H9 (cell line): ENCODE results near the gene C6orf15. TPM values are rescaled to one million over a fixed set of nuclear protein-coding genes. Genes with fewer than 3 reads are reported as not detected.

Experiments used
- DNase-seq: peaks from one replicate; pipeline ENCODE4 v3.0.0-alpha.2; 2017
- H2AFZ ChIP-seq: one replicate; pipeline ENCODE4 v1.6.1; 2013; ENCODE audit warnings: mild to moderate bottlenecking, low read length, control low read depth, moderate library complexity
- H2AK5ac ChIP-seq: 2 replicates; pipeline ENCODE4 v1.6.1; 2013; ENCODE audit warnings: low read length, control low read depth, mixed read lengths; ENCODE audit not compliant: insufficient read length
- H2BK120ac ChIP-seq: one replicate; pipeline ENCODE4 v1.6.1; 2013; ENCODE audit warnings: low read depth, mild to moderate bottlenecking, low read length, control low read depth, inconsistent platforms; ENCODE audit not compliant: poor library complexity, severe bottlenecking
- H2BK12ac ChIP-seq: 2 replicates; pipeline ENCODE4 v1.6.1; 2013; ENCODE audit warnings: low read length, control low read depth, mixed read lengths, low read depth; ENCODE audit not compliant: insufficient read length
- H2BK15ac ChIP-seq: 2 replicates; pipeline ENCODE4 v1.6.1; 2013; ENCODE audit warnings: low read depth, low read length, control low read depth
- H2BK20ac ChIP-seq: one replicate; pipeline ENCODE4 v1.6.1; 2013; ENCODE audit warnings: low read depth, mild to moderate bottlenecking, low read length, control low read depth, inconsistent platforms; ENCODE audit not compliant: poor library complexity, severe bottlenecking
- H2BK5ac ChIP-seq: 2 replicates; pipeline ENCODE4 v1.6.1; 2013; ENCODE audit warnings: low read length, control low read depth, mixed read lengths; ENCODE audit not compliant: insufficient read length
- H3K14ac ChIP-seq: 2 replicates; pipeline ENCODE4 v1.6.1; 2013; ENCODE audit warnings: low read length, control low read depth; ENCODE audit not compliant: insufficient read depth
- H3K18ac ChIP-seq: 2 replicates; pipeline ENCODE4 v1.6.1; 2013; ENCODE audit warnings: low read depth, mild to moderate bottlenecking, mixed read lengths, low read length, control low read depth; ENCODE audit not compliant: insufficient read length
- H3K23ac ChIP-seq: 2 replicates; pipeline ENCODE4 v1.6.1; 2013; ENCODE audit warnings: low read length, control low read depth, mixed read lengths, low read depth; ENCODE audit not compliant: insufficient read length
- H3K23me2 ChIP-seq: 2 replicates; pipeline ENCODE4 v1.6.1; 2013; ENCODE audit warnings: low read depth, mild to moderate bottlenecking, mixed read lengths, low read length, control low read depth; ENCODE audit not compliant: insufficient read length, poor library complexity, severe bottlenecking
- H3K27ac ChIP-seq: 2 replicates; pipeline ENCODE4 v1.5.1; 2013; ENCODE audit warnings: low read length, control low read depth, mixed read lengths, low read depth; ENCODE audit not compliant: insufficient read length
- H3K27me3 ChIP-seq: 2 replicates; pipeline ENCODE4 v1.6.1; 2013; ENCODE audit warnings: low read length, control low read depth, inconsistent platforms; ENCODE audit not compliant: insufficient read depth
- H3K4ac ChIP-seq: 2 replicates; pipeline ENCODE4 v1.6.1; 2013; ENCODE audit warnings: low read depth, mild to moderate bottlenecking, control low read depth, inconsistent platforms, low read length, moderate library complexity
- H3K4me1 ChIP-seq: 2 replicates; pipeline ENCODE4 v1.6.1; 2013; ENCODE audit warnings: low read length, control low read depth, inconsistent platforms; ENCODE audit not compliant: insufficient read depth
- H3K4me2 ChIP-seq: 2 replicates; pipeline ENCODE4 v1.6.1; 2013; ENCODE audit warnings: low read length, control low read depth, mixed read lengths; ENCODE audit not compliant: insufficient read length, insufficient read depth
- H3K56ac ChIP-seq: 2 replicates; pipeline ENCODE4 v1.6.1; 2013; ENCODE audit warnings: low read depth, mild to moderate bottlenecking, mixed read lengths, low read length, control low read depth; ENCODE audit not compliant: insufficient read length
- H3K79me1 ChIP-seq: 2 replicates; pipeline ENCODE4 v1.6.1; 2013; ENCODE audit warnings: low read depth, mild to moderate bottlenecking, moderate library complexity, low read length, control low read depth, inconsistent platforms; ENCODE audit not compliant: insufficient read depth, poor library complexity, severe bottlenecking
- H3K79me2 ChIP-seq: 2 replicates; pipeline ENCODE4 v1.6.1; 2013; ENCODE audit warnings: low read length, control low read depth, inconsistent platforms; ENCODE audit not compliant: insufficient read depth
- H3K9ac ChIP-seq: 2 replicates; pipeline ENCODE4 v1.6.1; 2013; ENCODE audit warnings: low read length, control low read depth, mixed read lengths; ENCODE audit not compliant: insufficient read length; ENCODE audit errors: extremely low read depth
- H3K9me3 ChIP-seq: one replicate; pipeline ENCODE4 v1.6.1; 2013; ENCODE audit warnings: low read depth, low read length, inconsistent platforms; ENCODE audit not compliant: control insufficient read depth
- H3T11ph ChIP-seq: one replicate; pipeline ENCODE4 v1.6.1; 2013; ENCODE audit warnings: mild to moderate bottlenecking, low read length, control low read depth, inconsistent platforms
- H4K20me1 ChIP-seq: one replicate; pipeline ENCODE4 v1.6.1; 2013; ENCODE audit not compliant: control insufficient read depth, insufficient read length, insufficient read depth
- H4K5ac ChIP-seq: 2 replicates; pipeline ENCODE4 v1.6.1; 2013; ENCODE audit warnings: low read depth, mild to moderate bottlenecking, mixed read lengths, low read length, control low read depth; ENCODE audit not compliant: insufficient read length
- H4K8ac ChIP-seq: replicated peaks from 2 replicates; pipeline ENCODE4 v1.6.1; 2013; ENCODE audit warnings: low read length, control low read depth, mixed read lengths, low read depth; ENCODE audit not compliant: insufficient read length
- H4K91ac ChIP-seq: 2 replicates; pipeline ENCODE4 v1.6.1; 2013; ENCODE audit warnings: low read depth, mild to moderate bottlenecking, moderate library complexity, mixed read lengths, low read length, control low read depth; ENCODE audit not compliant: insufficient read length
- H3K27ac Mint-ChIP-seq, 3 experiments: 2 replicates in 2 of 3; 3 replicates in 1 of 3; pipeline ENCODE4 v1.8.0; 2020 to 2021; ENCODE audit warnings: mixed read lengths in 3 of 3, mild to moderate bottlenecking in 1 of 3, moderate library complexity in 1 of 3
- H3K27me3 Mint-ChIP-seq: 2 replicates; pipeline ENCODE4 v1.8.0; 2021; ENCODE audit warnings: low read depth, mild to moderate bottlenecking, moderate library complexity, mixed read lengths
- H3K36me3 Mint-ChIP-seq, 3 experiments: 2 replicates in 2 of 3; 3 replicates in 1 of 3; pipeline ENCODE4 v1.8.0; 2020 to 2021; ENCODE audit warnings: low read depth in 3 of 3, mixed read lengths in 3 of 3; ENCODE audit not compliant: insufficient read depth in 1 of 3
- H3K4me1 Mint-ChIP-seq, 2 experiments: 2 replicates each; pipeline ENCODE4 v1.8.0; 2020; ENCODE audit warnings: mixed read lengths in 2 of 2
- H3K4me3 Mint-ChIP-seq, 2 experiments: 2 replicates in 1 of 2; 3 replicates in 1 of 2; pipeline ENCODE4 v1.8.0; 2020 to 2021; ENCODE audit warnings: mild to moderate bottlenecking in 2 of 2, mixed read lengths in 2 of 2, moderate library complexity in 1 of 2
- H3K9me3 Mint-ChIP-seq, 2 experiments: 2 replicates in 1 of 2; 3 replicates in 1 of 2; pipeline ENCODE4 v1.8.0; 2020; ENCODE audit warnings: mild to moderate bottlenecking in 2 of 2, mixed read lengths in 2 of 2, moderate library complexity in 1 of 2
- WGBS: extraction: QIAGEN DNeasy Blood & Tissue Kit; methylation state at CpG from one replicate; pipeline ENCODE4 v1.1.7; 2013; ENCODE audit warnings: missing lambda C conversion rate, low lambda C conversion rate, mixed read lengths; ENCODE audit not compliant: insufficient read length; ENCODE audit errors: extremely low coverage; 5-methylcytosine and 5-hydroxymethylcytosine counted together
- total RNA-seq: library from RNA; stranded (reverse); gene quantifications from 2 replicates; pipeline ENCODE4 v1.2.1, GENCODE V29; 2021
- TF ChIP-seq, protein P1 (sequence below): fragments of 200-600 bp; sonication (generic); conservative IDR thresholded peaks from 3 replicates; pipeline ENCODE4 v1.8.0; 2021; ENCODE audit warnings: antibody characterized with exemption, mild to moderate bottlenecking

The C6orf15 gene
- total RNA-seq, 1 experiment from 2014 or later, result not detected

- no peaks in the 10 kb centered on the region for H3K79me2 ChIP-seq
- TF ChIP-seq, protein P1, sequence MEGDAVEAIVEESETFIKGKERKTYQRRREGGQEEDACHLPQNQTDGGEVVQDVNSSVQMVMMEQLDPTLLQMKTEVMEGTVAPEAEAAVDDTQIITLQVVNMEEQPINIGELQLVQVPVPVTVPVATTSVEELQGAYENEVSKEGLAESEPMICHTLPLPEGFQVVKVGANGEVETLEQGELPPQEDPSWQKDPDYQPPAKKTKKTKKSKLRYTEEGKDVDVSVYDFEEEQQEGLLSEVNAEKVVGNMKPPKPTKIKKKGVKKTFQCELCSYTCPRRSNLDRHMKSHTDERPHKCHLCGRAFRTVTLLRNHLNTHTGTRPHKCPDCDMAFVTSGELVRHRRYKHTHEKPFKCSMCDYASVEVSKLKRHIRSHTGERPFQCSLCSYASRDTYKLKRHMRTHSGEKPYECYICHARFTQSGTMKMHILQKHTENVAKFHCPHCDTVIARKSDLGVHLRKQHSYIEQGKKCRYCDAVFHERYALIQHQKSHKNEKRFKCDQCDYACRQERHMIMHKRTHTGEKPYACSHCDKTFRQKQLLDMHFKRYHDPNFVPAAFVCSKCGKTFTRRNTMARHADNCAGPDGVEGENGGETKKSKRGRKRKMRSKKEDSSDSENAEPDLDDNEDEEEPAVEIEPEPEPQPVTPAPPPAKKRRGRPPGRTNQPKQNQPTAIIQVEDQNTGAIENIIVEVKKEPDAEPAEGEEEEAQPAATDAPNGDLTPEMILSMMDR, result no peak
- H4K5ac ChIP-seq, result no peak overlapping the region
- no peak overlapping the region for H2BK12ac ChIP-seq
- H3K36me3 Mint-ChIP-seq, result peaks cover 35 to 78% (median 75%) of the 10 kb centered on the region in 3 experiments
- no peak overlapping the region for H3K9ac ChIP-seq
- H3K27me3 Mint-ChIP-seq, result no peaks in the 10 kb centered on the region
- H3K4ac ChIP-seq, result no peak overlapping the region
- H3K9me3 ChIP-seq, result no peaks in the 10 kb centered on the region
- H2BK20ac ChIP-seq, result no peak overlapping the region
- H3K27ac ChIP-seq, result no peak overlapping the region
- no peak overlapping the region for H3K56ac ChIP-seq
- H2AK5ac ChIP-seq, result no peak overlapping the region
- no peak overlapping the region for H4K8ac ChIP-seq
- H3K4me3 Mint-ChIP-seq, result no peak overlapping the region
- no peaks in the 10 kb centered on the region for H3K79me1 ChIP-seq
- no peaks in the 10 kb centered on the region for H3K27me3 ChIP-seq
- H4K20me1 ChIP-seq, result no peaks in the 10 kb centered on the region
- H2BK120ac ChIP-seq, result no peak overlapping the region
- H2BK5ac ChIP-seq, result no peak overlapping the region
- no peak overlapping the region for H4K91ac ChIP-seq
- H3K14ac ChIP-seq, result no peak overlapping the region
- H3K23ac ChIP-seq, result no peak overlapping the region
- no CpG with 5 or more reads among the region's 6 CpGs for WGBS
- H3T11ph ChIP-seq, result no peak overlapping the region
- no peak overlapping the region for H2BK15ac ChIP-seq
- H3K18ac ChIP-seq, result no peak overlapping the region
- no peak overlapping the region for H2AFZ ChIP-seq
- no peak for DNase-seq
- peaks cover 2 to 6% of the 10 kb centered on the region in 2 experiments; a peak in 2 of 4 replicates for H3K4me1 Mint-ChIP-seq
- H3K4me2 ChIP-seq, result no peak overlapping the region
- H3K4me1 ChIP-seq, result no peaks in the 10 kb centered on the region
- no peaks in the 10 kb centered on the region for H3K23me2 ChIP-seq
- H3K27ac Mint-ChIP-seq, result no peak overlapping the region
- no peaks in the 10 kb centered on the region for H3K9me3 Mint-ChIP-seq
Measured at GRCh38 chr6:31149827-31150447, 37.6 kb upstream of the C6orf15 start.
